ENCODE data around the gene VAV1.
A peak's percentile ranks its signal among the peaks of the same experiment; 100 is the strongest.
"Not testable (repeated sequence)": the region's sequence is repeated elsewhere in the genome, so short reads cannot be mapped to it uniquely, and the experiment has no call there.

VAV1 gene

DNA sequence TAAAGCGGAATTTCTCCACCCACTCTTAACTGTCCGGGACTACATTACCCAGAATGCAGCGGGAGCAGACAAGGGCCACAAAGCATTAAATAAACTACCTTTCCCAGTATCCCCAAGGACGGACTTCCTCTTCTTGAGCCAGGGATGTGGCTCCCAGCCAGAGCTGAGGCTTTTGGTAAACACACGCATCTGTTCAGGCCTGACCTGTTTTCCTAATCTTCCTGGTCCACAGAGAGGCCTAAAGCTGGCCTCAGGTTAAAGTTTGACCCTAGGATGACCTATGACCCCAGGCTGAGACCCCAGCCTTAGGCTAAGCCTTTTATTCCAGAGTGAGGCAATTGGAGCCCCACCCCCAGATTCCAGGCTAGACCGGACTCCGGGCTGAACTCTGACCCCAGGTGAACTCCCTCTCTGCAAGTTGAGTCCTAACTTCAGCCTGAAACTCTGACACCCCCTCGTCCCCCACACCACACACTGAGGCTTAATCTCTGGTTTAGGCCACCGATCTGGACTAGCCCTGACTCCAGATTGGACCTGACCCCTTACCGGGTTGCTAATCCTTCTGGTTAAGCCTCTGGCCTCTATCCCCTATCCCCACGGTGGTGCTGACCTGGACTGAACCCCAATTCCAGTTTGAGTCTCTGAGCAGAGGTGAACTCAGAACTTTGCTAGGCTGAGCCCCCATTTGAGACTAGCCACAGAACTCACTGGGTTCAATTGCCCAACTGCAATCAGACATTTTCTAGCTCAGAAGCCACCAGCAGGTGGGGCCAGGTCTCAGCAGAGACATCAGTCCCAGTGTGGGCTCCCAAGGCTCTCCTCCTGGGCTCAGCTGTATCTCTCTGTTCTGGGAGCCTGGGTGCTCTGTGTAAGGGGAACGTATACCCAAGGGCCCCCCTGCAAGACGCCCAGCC lies 34.4 kb upstream of the VAV1 start:
- DNase-seq (ENCODE audit: low read depth in 2 of 2, low spot score in 1 of 2): peak; percentile 38 to 60

DNA sequence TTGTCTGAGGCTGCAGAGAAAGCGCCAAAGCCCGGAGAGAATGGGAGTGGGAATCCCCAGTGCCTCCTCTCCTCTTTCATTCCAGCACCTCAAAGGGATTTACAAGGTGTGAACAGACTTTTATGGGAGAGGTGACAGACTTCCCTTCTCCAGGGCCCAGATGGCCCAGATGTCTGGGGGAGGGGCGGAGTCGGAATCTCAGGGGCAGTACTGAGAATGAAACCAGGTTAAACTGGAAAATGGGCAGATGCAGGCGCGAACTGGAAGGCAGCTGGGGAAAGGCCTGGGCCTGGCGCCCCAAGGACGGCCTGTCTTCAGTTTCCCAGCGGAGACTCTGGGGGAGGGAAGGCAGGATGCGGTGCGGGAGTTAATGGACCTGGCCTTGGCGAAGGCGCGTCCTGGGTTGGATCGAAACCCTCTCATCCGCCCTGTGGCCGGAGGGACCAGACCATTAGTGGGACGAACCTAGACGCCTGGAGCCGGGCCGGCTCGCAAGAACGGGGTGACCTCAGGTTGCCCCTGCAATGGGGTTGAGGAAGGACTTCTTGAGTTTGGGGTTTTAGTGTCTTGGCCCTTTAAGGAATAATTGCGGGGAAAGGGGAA lies 33.6 kb upstream of the VAV1 start:
- DNase-seq (ENCODE audit: low read depth in 2 of 2, low spot score in 1 of 2): no peak

DNA sequence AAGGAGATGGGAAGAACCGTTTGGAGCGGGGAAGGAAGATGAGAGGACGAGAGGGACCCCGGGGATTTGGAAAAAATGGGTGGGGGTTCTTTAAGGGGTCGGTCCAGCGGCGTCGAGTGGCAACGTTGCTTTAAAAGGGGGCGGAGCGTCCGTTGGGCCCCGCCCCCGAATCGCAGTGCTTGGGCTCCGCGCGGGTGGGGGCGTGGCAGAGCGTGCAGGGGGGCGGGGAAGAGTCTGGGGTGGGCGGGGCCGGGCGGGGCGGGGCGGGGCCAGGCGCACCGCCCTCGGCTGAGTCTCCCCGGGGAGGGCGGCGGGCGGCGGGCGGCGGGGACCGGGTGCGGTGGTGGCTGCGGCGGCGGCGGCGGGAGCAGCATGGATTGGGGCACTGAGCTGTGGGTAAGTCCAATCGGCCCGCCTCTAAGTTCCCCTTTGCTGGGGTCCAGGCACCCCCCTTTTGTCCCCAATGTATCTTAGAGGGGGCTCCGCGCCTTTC lies 33.1 kb upstream of the VAV1 start, which contains the start of gene TRIP10:
Gene TRIP10 (plus strand): TSS at position 291 of the 493 bp plus-strand sequence. CDS start 82 bp downstream, at position 373.
- peak; percentile 48 to 63 for DNase-seq (ENCODE audit: low read depth in 2 of 2, low spot score in 1 of 2)

DNA sequence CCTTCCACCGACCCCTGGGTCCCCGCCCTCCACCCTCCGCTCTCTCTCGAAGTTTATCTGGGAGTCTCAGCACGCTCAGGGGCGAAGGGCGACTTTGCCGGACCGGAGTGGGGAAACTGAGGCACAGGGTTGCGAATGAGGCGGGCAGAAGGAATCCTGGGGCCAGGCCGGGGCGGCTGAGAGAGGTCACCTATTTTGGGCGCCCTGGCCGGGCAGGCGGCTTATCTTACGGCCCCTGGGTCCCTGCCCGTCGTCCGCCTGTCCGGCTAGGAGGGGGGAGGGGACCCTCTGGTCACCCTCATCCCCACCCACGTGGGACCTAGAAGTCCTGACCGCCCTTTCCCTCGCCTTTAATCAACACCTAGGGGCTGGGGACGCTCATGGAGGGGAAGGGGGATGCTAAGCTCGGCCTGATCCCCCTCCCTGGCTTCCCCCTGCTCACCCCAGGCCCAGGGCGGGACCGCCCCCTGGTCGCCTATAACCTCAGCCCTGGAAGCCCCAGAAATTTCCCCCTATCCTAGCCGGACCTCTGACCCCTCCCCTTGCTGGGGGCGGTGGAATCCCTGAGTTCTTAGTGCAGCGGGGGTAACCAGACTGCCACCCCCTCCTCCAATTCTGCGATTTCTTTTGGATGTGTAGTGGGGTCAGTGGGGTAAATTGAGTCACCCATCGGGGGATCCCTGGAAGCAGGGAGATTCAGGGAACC lies 32.5 kb upstream of the VAV1 start:
- no peak for DNase-seq (ENCODE audit: low read depth in 2 of 2, low spot score in 1 of 2)

DNA sequence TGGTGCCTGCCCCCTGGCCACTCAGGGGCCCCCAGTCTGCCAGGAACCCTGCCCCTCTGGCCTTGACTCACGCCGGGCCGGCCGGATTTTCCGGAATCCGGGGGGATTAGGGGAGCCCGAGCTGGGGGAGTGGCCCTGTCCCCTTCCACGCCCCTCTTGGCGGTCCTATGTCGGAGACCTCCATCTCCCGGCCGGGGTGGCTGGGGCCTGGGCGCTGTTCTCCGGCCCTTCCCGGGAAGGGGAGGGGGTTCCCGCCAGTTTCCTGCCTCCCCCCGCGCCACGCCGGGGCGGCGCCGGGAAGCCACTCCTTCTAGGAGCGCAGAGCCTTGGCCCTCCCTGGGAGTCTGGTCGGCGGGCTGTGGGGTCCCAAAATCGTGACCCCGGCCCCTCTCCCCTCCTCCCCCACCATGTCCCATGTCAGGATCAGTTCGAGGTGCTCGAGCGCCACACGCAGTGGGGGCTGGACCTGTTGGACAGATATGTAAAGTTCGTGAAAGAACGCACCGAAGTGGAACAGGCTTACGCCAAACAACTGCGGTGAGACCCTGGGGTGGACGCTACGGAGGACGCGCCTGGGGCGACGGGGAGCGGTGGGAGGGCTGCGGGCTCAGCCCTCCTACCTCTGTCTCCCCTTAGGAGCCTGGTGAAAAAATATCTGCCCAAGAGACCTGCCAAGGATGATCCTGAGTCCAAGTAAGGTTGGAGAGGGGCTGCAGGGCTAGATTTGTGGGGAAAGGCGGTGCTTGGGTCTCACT lies 31.7 kb upstream of the VAV1 start:
- DNase-seq (ENCODE audit: low read depth in 2 of 2, low spot score in 1 of 2): no peak

DNA sequence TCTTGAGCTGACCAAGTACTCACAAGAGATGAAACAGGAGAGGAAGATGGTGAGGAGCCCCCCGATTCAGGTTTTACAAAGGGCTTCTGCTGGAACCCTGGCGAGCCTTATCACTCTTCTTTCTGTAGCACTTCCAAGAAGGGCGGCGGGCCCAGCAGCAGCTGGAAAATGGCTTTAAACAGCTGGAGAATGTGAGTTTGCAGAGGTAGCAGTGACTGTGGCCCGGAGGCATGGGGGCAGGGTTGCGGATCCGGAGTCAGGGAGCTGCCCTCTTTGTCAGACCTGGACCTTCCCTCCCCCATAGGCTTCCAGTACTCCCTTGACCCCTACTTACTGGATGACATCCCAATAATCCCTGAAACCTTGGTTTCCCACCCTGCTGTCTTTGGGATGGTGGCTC lies 29.4 kb upstream of the VAV1 start:
- DNase-seq (ENCODE audit: low read depth in 2 of 2, low spot score in 1 of 2): no peak

DNA sequence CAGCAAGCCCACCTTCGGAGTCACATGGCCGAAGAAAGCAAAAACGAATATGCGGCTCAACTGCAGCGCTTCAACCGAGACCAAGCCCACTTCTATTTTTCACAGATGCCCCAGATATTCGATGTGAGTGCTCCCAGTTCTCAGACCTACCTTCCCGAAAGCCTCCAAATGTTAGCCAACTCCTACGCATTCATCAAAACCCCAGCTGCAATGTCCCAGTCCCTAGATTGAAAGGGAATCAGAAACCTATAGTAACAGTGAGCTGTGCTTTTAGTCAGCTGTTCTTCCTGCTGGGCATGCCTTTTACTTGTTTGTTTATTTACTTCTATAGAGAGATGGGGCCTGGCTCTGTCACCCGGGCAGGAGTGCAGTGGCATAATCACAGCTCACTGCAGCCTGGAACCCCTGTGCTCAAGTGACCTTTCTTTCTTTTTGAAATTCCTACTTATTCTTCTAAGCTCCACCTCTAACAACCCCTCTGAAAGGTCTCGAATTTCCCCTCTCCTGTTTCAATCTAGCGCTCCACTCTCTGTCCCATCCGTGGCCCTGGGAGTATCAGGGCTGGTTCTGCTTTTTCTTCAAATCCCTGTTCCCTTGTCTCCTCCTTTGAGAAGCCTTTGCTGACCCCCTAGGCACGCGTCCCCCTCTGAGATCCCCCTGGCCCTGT lies 28.7 kb upstream of the VAV1 start:
- DNase-seq (ENCODE audit: low read depth in 2 of 2, low spot score in 1 of 2): no peak

DNA sequence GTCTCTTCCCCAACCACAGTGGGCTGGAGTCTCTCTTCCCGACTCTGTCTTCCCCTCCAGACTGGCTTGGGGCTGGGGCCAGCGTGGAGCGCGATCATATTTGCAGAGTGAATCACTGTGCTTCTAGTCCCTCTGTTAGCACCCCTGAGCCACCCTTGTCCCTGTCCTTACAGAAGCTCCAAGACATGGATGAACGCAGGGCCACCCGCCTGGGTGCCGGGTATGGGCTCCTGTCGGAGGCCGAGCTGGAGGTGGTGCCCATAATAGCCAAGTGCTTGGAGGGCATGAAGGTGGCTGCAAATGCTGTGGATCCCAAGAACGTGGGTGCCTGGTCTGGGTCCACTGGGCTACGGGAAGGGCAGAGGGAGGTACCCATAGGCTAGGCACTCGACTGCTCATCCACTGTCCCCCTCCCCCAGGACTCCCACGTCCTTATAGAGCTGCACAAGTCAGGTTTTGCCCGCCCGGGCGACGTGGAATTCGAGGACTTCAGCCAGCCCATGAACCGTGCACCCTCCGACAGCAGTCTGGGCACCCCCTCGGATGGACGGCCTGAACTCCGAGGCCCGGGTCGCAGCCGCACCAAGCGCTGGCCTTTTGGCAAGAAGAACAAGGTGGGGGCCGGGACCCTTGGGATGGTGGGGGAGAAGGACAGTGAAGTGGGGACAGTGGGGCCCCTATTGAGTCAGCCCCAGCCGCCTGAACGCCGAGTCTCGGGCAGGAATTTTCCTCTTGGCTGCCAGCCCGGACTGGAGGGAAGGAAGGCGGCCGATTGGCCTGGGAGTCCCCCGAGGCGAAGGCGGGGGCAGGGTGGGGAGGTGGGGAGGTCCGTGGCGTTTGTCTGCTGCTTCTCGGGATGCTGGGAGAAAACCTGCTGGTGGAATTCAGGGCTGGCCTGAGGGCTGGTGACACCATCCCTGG lies 27.9 kb upstream of the VAV1 start:
- no peak for DNase-seq (ENCODE audit: low read depth in 2 of 2, low spot score in 1 of 2)

DNA sequence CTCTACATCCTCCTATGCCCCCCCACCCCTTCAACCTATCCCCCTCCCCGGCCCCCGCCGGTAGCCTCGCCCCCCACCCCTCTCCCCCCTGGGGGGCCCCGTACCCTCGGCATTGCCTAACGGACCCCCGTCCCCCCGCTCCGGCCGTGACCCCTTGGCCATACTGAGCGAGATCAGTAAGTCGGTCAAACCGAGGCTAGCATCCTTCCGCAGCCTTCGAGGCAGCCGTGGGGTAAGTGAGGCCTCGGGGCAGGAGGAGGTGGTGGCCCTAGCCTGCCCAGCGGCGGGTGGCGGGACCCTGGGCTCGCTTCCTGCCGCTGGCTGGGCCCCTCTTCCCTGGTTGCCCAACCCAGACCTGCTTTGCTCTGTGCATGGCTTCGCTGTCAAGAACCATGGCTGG lies 26.5 kb upstream of the VAV1 start:
- no peak for DNase-seq (ENCODE audit: low read depth in 2 of 2, low spot score in 1 of 2)

DNA sequence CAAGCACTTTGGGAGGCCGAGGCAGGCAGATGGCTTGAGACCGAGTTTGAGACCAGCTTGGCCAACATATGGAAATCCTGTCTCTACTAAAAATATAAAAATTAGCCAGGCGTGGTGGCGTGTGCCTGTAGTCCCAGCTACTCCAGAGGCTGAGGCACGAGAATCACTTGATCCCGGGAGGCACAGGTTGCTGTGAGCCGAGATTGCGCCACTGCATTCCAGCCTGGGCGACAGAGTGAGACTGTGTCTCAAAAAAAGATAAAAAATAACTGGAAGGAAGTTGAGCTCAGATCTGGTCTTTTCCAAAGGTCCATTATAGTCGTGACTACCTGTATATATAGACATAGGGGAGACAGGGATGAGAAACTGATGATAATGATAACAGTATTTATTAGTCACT lies 24.0 kb upstream of the VAV1 start:
- DNase-seq (ENCODE audit: low read depth in 2 of 2, low spot score in 1 of 2): not testable (repeated sequence)

DNA sequence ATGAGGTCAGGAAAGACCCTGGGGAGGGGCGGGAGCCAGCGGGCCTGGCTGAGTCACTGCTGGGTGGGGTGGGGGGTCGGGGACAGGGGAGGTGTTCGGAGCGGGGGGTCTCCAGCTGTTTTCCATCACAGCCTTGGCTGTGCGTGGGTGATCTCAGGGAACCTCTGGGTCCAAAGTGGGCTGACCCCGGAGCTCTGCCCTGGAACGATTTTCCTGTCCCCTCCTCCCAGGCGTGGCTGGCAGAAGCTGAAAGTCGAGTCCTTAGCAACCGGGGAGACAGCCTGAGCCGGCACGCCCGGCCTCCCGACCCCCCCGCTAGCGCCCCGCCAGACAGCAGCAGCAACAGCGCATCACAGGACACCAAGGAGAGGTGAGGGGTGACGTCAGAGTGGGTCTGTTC lies 22.4 kb upstream of the VAV1 start:
- no peak for DNase-seq (ENCODE audit: low read depth in 2 of 2, low spot score in 1 of 2)

DNA sequence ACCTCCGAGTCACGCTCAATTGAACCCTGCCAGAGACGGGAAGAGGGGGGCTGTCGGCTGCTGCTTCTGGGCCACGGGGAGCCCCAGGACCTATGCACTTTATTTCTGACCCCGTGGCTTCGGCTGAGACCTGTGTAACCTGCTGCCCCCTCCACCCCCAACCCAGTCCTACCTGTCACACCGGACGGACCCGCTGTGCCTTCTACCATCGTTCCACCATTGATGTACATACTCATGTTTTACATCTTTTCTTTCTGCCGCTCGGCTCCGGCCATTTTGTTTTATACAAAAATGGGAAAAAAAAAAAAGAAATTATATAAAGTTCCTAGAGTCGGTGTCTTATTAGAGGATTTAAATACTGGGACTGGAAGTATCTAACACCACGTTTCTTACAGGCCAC lies 21.3 kb upstream of the VAV1 start:
- DNase-seq (ENCODE audit: low read depth in 2 of 2, low spot score in 1 of 2): no peak

DNA sequence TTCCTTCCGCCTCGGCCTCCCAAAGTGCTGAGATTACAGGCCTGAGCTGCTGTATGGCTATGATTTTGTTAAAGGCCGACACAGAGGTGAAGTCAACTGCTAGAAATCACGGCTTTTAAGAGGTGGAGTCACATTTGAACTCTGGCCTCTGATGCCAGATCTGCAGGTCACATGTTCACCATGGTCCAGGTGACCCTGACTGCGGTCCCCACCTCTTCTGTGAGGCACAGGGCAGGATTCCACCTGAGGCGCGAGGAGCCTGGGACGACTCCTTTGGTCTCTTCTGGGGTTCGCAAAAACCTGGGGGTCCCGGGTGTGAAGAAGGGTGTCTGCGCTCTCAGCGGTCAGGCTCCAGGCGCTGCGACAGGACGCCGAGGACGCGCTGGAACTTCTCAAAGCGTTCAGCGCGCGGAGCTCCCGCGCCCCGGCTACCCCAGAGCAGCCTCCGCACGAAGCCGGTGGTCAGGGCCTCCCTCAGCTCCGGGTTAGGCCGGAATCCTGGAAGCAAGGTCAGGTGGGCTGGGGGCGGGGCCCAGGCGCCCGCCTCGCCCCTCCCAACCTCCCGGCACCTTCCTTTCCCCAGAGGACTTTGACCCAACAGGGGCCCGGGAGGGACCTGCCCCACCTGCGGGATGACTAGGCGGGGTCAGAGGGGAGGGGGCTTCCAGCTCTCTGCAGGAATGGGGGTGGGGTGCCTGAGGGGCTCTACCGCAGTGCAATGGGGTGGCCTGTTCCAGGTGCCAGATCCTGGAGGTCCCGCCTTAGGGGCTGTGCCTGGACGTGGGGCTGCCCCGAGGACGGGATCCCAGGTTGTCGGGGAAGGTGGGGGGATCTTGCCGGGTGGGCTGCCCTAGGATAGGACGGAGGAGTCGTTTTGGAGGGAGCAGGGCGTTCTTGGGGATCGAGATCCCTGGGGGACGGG lies 20.0 kb upstream of the VAV1 start:
- no peak for DNase-seq (ENCODE audit: low read depth in 2 of 2, low spot score in 1 of 2)

DNA sequence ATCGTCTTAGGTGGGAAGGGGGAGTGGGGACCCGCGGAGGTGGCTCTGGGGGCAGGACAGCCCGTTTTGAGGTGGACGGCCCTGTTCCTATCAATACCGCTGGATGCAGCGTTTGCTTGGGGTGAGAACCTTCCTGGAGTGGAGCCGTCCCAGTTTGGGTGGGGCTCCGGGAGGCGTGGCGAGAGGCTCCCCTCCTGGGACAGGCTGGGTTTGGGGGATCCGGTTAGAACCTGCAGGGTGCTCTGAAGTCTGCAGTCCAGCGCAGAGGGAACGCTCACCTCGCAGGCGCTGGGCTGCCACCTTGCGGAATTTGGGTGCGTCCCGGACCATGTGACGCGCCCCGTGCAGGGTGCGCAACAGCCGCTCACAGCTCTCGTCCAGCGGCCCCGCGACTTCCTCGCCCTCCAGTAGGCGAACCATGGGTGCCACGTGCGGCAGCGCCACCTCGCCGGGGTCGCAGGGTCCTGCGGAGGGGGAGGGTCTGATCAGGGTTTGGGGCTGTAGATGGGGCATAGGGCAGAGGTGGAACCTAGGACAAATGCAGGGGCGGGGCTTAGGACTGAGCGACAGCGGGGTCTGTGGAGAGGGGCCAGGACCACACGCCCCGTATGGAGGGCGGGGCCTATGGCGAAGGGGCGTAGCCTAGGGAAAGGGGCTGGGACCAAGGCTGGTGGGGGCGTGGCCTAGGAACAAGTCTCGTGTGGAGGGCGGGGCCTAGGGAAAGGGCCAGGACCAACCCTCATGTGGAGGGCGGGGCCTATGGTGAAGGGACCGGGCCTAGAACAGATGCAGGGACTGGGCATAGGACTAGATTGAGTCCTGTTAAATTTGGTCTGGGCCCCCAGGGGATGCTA lies 19.1 kb upstream of the VAV1 start:
- peak; percentile 43 to 50 for DNase-seq (ENCODE audit: low read depth in 2 of 2, low spot score in 1 of 2)

DNA sequence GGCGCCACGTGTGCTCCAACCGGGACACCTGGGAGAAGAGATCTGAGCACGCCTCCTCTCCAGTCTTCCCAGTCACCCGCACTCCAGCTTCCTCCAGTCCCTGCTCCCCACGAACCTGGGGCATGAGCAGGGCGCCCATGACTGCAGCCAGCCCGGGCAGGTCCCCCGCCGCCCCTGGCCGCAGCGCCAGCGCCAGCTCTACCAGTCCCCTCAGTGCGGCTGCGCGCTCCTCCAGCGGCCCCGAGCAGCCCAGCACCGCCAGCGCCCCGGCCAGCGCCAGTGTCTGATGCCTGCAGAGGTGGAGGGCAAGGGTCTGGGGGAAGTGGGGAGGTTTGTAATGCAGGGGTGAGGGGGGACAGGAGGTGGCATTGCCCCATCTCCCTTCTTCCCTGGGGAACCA lies 18.4 kb upstream of the VAV1 start:
- no peak for DNase-seq (ENCODE audit: low read depth in 2 of 2, low spot score in 1 of 2)

DNA sequence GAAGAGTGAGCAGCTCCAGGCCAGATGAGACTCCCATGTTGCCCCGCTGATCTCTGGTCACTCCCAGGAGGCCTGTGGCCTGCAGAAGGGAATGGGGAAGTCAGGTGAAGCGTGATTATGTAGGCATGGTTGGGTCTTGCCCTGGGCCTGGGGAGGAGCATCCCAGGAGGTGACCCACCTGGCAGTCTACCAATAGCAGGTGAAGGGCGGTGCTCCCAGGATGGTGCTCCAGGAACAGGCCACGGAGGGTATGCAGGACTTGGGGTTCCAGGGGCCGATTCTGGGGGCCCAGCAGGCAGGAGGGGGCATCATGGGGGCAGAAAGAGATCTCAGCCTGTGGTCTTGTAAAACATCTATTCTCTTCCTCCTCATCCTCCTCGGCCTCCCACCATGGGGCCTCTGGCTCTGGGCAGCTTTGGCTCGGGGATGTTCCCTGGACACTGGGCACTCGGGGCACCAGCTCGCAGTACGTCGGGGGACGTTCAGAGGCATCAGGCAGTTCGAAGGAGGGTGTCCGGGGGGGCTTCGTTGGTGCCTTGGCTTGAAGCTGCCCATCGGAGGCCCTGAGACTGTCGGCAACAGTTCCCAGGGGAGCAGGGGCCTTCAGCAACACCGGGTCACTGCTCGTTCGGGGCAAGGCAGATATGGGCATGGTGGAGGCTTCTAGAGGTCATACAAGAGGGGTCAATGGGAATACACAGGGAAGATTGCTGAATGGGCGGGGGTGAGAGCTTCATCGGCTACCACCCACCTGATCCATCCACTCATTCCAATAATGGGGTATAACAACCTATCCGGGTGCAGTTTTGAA lies 17.6 kb upstream of the VAV1 start:
- DNase-seq (ENCODE audit: low read depth in 2 of 2, low spot score in 1 of 2): no peak

DNA sequence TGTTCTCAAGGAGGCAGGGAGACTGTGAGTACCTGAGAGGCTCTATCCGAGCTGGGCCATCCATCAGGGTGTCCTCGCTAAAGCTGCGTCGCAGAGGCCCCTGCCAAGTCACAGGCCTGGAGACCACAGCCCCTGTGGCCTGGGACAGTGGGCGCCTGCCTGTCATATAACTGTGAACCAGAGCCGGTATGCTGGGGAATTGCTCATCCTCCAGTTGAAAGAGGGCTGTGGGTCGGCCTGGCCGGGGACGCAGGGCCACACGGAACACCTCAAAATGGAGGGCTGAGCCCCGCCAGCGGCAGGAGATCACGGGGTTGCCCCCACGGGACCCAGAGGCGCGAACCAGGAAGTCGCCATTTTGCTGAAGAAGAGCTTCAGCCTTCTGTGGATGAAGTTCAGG lies 11.9 kb upstream of the VAV1 start:
- DNase-seq (ENCODE audit: low read depth in 2 of 2, low spot score in 1 of 2): no peak
